GM12873 (cell line): ENCODE data around the gene SEMA5A.

Experiments
- TF ChIP-seq, protein P1 (sequence below): IDR thresholded peaks from 2 replicates; pipeline ENCODE4 v1.5.1; 2012; ENCODE audit warnings: low read depth, mild to moderate bottlenecking, moderate library complexity, low read length, control low read depth; ENCODE audit not compliant: insufficient read depth; ENCODE audit errors: missing control alignments

Gene SEMA5A

DNA sequence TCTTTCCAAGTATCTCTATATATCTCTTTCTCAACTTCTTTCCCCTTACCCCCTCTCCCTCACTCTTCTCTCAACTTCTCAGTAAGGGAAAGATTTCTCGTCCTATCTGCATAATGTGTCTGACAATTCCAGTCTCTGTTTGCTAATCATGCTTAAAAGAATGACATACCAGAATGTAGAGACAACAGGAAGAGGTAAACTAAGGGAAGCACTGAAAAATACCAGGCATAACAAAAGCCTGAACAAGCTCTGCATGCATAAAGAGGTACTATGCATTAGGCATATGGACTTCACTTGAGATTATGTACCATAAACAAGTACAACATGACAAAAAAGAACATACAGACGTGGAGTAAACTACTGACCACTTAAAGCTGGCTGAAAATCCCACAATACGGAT is 62.6 kb downstream of the SEMA5A start:
- TF ChIP-seq, protein P1, sequence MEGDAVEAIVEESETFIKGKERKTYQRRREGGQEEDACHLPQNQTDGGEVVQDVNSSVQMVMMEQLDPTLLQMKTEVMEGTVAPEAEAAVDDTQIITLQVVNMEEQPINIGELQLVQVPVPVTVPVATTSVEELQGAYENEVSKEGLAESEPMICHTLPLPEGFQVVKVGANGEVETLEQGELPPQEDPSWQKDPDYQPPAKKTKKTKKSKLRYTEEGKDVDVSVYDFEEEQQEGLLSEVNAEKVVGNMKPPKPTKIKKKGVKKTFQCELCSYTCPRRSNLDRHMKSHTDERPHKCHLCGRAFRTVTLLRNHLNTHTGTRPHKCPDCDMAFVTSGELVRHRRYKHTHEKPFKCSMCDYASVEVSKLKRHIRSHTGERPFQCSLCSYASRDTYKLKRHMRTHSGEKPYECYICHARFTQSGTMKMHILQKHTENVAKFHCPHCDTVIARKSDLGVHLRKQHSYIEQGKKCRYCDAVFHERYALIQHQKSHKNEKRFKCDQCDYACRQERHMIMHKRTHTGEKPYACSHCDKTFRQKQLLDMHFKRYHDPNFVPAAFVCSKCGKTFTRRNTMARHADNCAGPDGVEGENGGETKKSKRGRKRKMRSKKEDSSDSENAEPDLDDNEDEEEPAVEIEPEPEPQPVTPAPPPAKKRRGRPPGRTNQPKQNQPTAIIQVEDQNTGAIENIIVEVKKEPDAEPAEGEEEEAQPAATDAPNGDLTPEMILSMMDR: no peak

DNA sequence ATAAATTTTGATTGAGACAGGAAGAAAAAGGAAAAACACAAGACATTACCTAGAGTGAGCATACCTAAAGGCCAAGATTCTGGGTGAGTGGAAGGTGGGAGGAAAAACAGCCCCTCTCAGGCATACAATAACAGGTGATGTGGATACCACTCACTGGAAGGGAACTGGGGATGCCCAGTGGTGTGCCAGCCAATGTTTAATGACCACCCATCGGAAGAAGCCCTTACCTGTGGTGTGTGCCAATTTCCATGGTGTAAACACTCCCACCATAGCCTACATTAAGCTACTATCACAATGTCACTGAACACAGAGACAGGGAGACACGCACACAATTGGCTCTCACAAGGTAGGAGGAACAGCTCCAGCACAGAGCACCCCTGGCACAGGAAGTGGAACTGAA is 63.5 kb downstream of the SEMA5A start:
- TF ChIP-seq, protein P1: no peak

DNA sequence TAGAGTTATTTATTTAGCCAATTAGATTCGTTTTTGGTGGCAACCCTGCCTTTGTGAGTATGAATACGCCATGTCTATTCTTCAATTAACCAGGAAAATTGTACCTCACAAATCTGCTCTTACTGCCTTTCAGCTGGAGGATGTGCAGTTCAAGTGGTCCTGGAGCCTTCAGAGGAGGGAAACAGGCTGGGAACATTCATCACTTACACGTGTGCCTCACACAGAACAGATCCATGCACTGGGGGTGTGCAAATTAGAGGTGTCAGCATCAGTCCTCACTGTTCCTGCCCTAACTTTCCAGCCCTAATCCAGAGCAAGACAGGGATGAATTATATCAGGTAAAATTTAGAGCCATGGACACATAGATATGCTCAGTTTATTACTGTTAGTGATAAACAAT is 65.4 kb downstream of the SEMA5A start:
- TF ChIP-seq, protein P1: no peak

DNA sequence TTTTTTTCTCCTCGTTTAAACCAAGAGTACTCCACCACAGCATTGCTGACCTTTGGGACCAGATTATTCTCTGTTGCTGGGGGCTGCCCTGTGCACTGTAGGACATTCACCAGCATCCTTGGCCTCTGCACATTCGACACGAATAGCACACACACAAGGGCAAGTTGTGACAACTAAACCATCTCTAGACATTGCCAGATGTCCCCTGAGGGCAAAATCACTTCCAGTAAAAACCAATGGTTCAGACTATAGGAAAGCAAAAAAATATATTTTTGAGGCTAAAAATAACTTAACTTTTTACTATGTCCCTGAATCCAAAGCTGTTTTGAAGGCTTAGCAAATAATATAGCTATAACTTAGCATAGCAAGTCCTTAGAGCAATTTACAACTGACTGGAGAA is 65.9 kb downstream of the SEMA5A start:
- TF ChIP-seq, protein P1: no peak

DNA sequence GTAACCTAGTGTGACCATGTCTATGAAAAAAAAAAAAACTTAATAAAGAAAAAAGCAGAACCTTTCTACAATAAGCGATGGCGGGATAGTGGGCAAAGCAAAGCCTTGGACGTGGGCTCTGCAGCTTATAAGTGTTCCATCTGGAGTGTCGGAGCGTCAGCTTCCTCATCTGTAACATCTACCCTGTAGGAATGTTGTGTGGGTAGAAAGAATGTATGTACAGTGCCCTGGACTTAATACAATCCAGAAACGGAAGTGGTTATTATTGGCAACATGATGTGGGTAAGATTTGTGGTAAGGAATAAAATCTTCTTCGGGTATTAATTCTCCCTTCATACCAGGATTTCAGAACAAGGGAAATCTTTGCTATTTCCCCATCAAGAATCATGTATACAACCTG is 66.5 kb downstream of the SEMA5A start:
- TF ChIP-seq, protein P1: no peak

DNA sequence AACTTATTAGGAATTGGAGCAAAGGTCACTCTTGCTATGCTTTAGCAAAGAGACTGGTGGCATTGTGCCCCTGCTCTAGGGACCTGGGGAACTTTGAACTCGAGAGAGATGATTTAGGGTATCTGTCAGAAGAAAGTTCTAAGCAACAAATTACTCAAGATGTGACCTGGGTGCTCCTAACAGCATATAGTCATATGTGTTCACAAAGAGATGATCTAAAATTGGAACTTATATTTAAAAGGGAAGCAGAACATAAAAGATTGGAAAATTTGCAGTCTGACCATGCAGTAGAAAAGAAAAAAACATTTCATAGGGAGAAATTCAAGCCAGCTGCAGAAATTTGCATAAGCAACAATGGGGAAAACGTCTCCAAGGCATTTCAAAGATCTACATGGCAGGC is 68.3 kb downstream of the SEMA5A start:
- TF ChIP-seq, protein P1: no peak

DNA sequence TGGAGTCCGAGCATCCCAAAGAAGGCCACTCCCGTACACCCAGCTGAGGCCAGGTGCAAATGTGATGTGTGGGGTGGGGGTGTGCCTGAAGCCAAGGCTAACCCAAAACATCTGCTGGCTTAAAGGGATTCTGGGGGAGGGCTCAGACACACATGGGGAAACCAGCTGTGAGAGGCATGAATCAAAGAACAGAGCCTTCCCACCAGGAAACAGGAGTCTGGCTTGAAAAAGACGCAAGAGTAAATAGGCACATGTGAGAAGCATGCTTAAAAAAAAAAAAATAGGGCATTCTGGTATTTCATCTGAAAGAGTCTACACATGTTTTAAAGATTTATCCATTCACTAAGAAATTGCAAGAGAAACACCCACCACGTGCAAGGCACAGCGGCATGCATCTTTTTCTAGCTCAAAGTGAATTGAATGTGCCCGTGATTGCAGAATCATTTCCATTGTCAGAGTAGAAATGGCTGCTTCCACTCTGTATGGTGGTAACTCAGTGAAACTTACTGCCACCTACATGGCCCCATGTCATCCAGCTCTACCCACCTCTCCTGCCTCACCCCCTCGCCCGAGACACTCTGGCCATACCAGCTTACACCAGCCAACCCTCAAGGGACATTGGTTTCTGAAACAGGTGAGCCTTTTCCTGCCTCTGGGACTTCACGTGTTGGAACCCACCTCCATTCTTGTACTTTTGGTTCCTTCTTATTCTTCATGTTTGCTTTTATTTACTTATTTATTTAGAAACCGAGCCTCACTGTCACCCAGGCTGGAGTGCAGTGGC is 71.5 kb downstream of the SEMA5A start:
- TF ChIP-seq, protein P1: no peak
